ENCODE data around the gene SEPTIN2.

DNA sequence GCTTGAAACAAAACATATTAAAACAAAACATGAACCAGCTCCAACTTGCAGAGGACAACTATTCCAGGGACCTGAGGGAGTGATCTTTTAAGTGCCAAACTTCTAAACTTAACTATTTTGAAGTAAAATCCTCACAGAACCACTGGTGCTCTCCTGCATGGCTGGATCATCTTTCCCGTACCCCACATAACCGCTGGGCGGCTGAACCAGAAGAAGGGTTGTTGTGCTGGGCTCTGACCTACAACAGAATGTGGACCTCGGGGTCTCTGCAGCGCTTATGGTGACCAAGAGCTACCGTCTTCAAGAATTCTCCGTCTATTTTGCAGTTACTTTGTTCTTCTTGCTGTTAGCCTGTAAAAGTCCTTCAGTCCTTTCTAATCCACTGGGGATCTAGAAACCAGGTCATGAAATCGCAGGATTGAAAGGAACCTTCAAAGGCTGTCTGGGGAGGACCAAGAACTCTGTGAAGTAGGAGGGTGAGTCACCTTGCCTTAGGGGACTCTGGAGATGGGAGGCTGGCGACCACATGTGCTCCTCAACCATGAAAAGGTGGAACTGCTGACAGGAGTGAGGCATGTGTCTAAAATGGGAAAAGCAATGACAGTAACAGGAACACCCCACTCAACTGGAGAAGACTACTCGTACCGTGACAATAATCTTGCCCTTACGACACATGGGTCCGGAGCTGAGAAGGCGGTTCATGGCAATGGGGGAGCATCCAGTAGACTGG, 46.8 kb upstream of the SEPTIN2 start:
- TF ChIP-seq POLR2A (IDR thresholded peaks at IDR 0.05): no peak
- TF ChIP-seq, protein P1, sequence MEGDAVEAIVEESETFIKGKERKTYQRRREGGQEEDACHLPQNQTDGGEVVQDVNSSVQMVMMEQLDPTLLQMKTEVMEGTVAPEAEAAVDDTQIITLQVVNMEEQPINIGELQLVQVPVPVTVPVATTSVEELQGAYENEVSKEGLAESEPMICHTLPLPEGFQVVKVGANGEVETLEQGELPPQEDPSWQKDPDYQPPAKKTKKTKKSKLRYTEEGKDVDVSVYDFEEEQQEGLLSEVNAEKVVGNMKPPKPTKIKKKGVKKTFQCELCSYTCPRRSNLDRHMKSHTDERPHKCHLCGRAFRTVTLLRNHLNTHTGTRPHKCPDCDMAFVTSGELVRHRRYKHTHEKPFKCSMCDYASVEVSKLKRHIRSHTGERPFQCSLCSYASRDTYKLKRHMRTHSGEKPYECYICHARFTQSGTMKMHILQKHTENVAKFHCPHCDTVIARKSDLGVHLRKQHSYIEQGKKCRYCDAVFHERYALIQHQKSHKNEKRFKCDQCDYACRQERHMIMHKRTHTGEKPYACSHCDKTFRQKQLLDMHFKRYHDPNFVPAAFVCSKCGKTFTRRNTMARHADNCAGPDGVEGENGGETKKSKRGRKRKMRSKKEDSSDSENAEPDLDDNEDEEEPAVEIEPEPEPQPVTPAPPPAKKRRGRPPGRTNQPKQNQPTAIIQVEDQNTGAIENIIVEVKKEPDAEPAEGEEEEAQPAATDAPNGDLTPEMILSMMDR (IDR thresholded peaks at IDR 0.05): no peak

All from thyroid gland (tissue), 4 donors.